ENCODE measurements around the gene MAPK13.

- TF ChIP-seq CTCF (IDR thresholded peaks at IDR 0.05; ENCODE audit: low read depth, low read length, missing input control): no peak
- no peak for TF ChIP-seq REST (IDR thresholded peaks at IDR 0.05)
Measured at GRCh38 chr6:36170704-36171103, 40.4 kb downstream of the MAPK13 start.

Measured in liver (tissue), 2 donors.